Esophagus (tissue), 2 donors: ENCODE results near the gene TTF1. TPM values are rescaled to one million over a fixed set of nuclear protein-coding genes. Genes with fewer than 3 reads are reported as not detected.

Experiments used
- H3K27ac ChIP-seq, 2 donors: one replicate each; pipeline ENCODE4 v1.5.1; 2013; ENCODE audit warnings: low read depth in 2 of 2, mild to moderate bottlenecking in 2 of 2, inconsistent platforms in 1 of 2, low read length in 1 of 2, moderate library complexity in 1 of 2
- H3K27me3 ChIP-seq, 2 donors: one replicate each; pipeline ENCODE4 v1.6.1; 2013; ENCODE audit warnings: low read length in 2 of 2, control low read depth in 1 of 2, mild to moderate bottlenecking in 1 of 2; ENCODE audit not compliant: insufficient read depth in 2 of 2, control insufficient read depth in 1 of 2
- H3K36me3 ChIP-seq, 2 donors: one replicate each; pipeline ENCODE4 v1.6.1; 2013; ENCODE audit warnings: low read length in 1 of 2; ENCODE audit not compliant: control insufficient read depth in 2 of 2, insufficient read depth in 2 of 2
- H3K4me1 ChIP-seq, 2 donors: one replicate each; pipeline ENCODE4 v1.6.1; 2013; ENCODE audit warnings: low read length in 1 of 2; ENCODE audit not compliant: control insufficient read depth in 2 of 2, insufficient read depth in 2 of 2
- H3K4me3 ChIP-seq, 2 donors: one replicate each; pipeline ENCODE4 v1.5.1; 2013; ENCODE audit warnings: low read length in 2 of 2, mild to moderate bottlenecking in 2 of 2, low read depth in 1 of 2, moderate library complexity in 1 of 2
- H3K9me3 ChIP-seq, 2 donors: one replicate each; pipeline ENCODE4 v1.6.1; 2013; ENCODE audit warnings: mild to moderate bottlenecking in 2 of 2, low read depth in 1 of 2, low read length in 1 of 2, moderate library complexity in 1 of 2; ENCODE audit not compliant: control insufficient read depth in 2 of 2, insufficient read depth in 1 of 2
- WGBS, 2 donors: extraction: QIAGEN DNeasy Blood & Tissue Kit; methylation state at CpG; one replicate each; pipeline ENCODE4 v1.1.7; 2013; 5-methylcytosine and 5-hydroxymethylcytosine counted together
- polyA plus RNA-seq, 2 donors: library from polyadenylated mRNA; stranded (reverse); fragments of 200-250 nt; gene quantifications; one replicate each; pipeline ENCODE4 v1.2.3, GENCODE V29; 2013
- donor health status: healthy with polysubstance abuse.
- donor health status: Bipolar disorder and iron deficiency.

TTF1 gene
- polyA plus RNA-seq, 2 donors: 9.2 to 11.1 TPM

GRCh38 chr9:132356324-132356924 lies 50.2 kb downstream of the TTF1 start:
- H3K9me3 ChIP-seq: no peaks in the 10 kb centered on the region
- no peak overlapping the region for H3K27ac ChIP-seq
- WGBS, 2 donors: 93 to 96% methylated on average over 26 of the region's 26 CpGs
- H3K4me3 ChIP-seq: no peak overlapping the region
- no peaks in the 10 kb centered on the region for H3K27me3 ChIP-seq
- H3K4me1 ChIP-seq: peaks cover 0 to 3% of the 10 kb centered on the region in 2 donors
- H3K36me3 ChIP-seq: no peaks in the 10 kb centered on the region

- Histone ChIP-seq H3K36me3 (peaks cover 0 to 3% of the 10 kb centered on the region in 2 donors), H3K4me3 (peak within 1 kb of the TSS; percentile 73 to 99), H3K4me1 (peaks cover 0 to 3% of the 10 kb centered on the region in 2 donors), H3K27ac (peak within 1 kb of the TSS; percentile 95), H3K9me3 (no peaks in the 10 kb centered on the region), H3K27me3 (no peaks in the 10 kb centered on the region)
- WGBS, 2 donors: 0 to 1% methylated on average over 69 to 82 of the region's 82 CpGs
Measured at GRCh38 chr9:132354637-132355355, 51.8 kb downstream of the TTF1 start, which contains the start of gene SETX. SETX (minus strand) TSS chr9:132354986; CDS start chr9:132349428, 5,558 bp downstream.

- Histone ChIP-seq H3K4me1 (peaks cover 0 to 3% of the 10 kb centered on the region in 2 donors), H3K4me3 (no peak overlapping the region), H3K27me3 (no peaks in the 10 kb centered on the region), H3K9me3 (no peaks in the 10 kb centered on the region), H3K27ac (no peak overlapping the region), H3K36me3 (peaks cover 3 to 7% of the 10 kb centered on the region in 2 donors)
- WGBS, 2 donors: 48 to 52% methylated on average over 3 of the region's 3 CpGs
Measured at GRCh38 chr9:132351404-132352045, 55.1 kb downstream of the TTF1 start.

GRCh38 chr9:132350861-132351315 lies 55.8 kb downstream of the TTF1 start:
- Histone ChIP-seq H3K36me3 (peaks cover 3 to 7% of the 10 kb centered on the region in 2 donors), H3K27me3 (no peaks in the 10 kb centered on the region), H3K4me3 (no peak overlapping the region), H3K4me1 (peaks cover 0 to 3% of the 10 kb centered on the region in 2 donors), H3K27ac (peak overlapping the region in 1 of 2 donors; percentile 18), H3K9me3 (no peaks in the 10 kb centered on the region)
- 37 to 38% methylated on average over 6 of the region's 6 CpGs for whole genome bisulfite sequencing, 2 donors

- Histone ChIP-seq H3K4me3 (no peak overlapping the region), H3K36me3 (peaks cover 7 to 15% of the 10 kb centered on the region in 2 donors), H3K27ac (no peak overlapping the region), H3K9me3 (no peaks in the 10 kb centered on the region), H3K27me3 (no peaks in the 10 kb centered on the region), H3K4me1 (no peaks in the 10 kb centered on the region)
- 55 to 61% methylated on average over 5 of the region's 5 CpGs for WGBS, 2 donors
Measured at GRCh38 chr9:132348676-132349075, 58.0 kb downstream of the TTF1 start.

GRCh38 chr9:132346177-132346576 lies 60.5 kb downstream of the TTF1 start:
- H3K4me3 ChIP-seq: no peak overlapping the region
- H3K9me3 ChIP-seq: no peaks in the 10 kb centered on the region
- H3K36me3 ChIP-seq: peaks cover 14 to 18% of the 10 kb centered on the region in 2 donors
- no peaks in the 10 kb centered on the region for H3K27me3 ChIP-seq
- no peak overlapping the region for H3K27ac ChIP-seq
- no peaks in the 10 kb centered on the region for H3K4me1 ChIP-seq
- 89 to 90% methylated on average over 5 of the region's 5 CpGs for WGBS, 2 donors

GRCh38 chr9:132341177-132341840 lies 65.3 kb downstream of the TTF1 start:
- no peak overlapping the region for H3K4me3 ChIP-seq
- no peaks in the 10 kb centered on the region for H3K9me3 ChIP-seq
- H3K27me3 ChIP-seq: no peaks in the 10 kb centered on the region
- H3K27ac ChIP-seq: no peak overlapping the region
- H3K4me1 ChIP-seq: no peaks in the 10 kb centered on the region
- H3K36me3 ChIP-seq: peaks cover 14 to 19% of the 10 kb centered on the region in 2 donors
- 63 to 81% methylated on average over 9 of the region's 9 CpGs for WGBS, 2 donors

GRCh38 chr9:132334364-132334763 lies 72.3 kb downstream of the TTF1 start:
- H3K36me3 ChIP-seq: peaks cover 16 to 19% of the 10 kb centered on the region in 2 donors
- no peaks in the 10 kb centered on the region for H3K4me1 ChIP-seq
- WGBS, 2 donors: 98 to 100% methylated on average over 3 of the region's 3 CpGs

GRCh38 chr9:132333556-132333955 lies 73.1 kb downstream of the TTF1 start:
- no peaks in the 10 kb centered on the region for H3K9me3 ChIP-seq
- no peak overlapping the region for H3K4me3 ChIP-seq
- no peak overlapping the region for H3K27ac ChIP-seq
- H3K36me3 ChIP-seq: peaks cover 16 to 19% of the 10 kb centered on the region in 2 donors
- 91 to 92% methylated on average over 1 of the region's 1 CpG for WGBS, 2 donors
- H3K4me1 ChIP-seq: no peaks in the 10 kb centered on the region
- no peaks in the 10 kb centered on the region for H3K27me3 ChIP-seq

More at GRCh38 chr9:132334364-132334763, 72.3 kb downstream of the TTF1 start:
- Histone ChIP-seq H3K9me3 (no peaks in the 10 kb centered on the region), H3K27ac (no peak overlapping the region), H3K27me3 (no peaks in the 10 kb centered on the region), H3K4me3 (no peak overlapping the region)
